Nephron (organoid): Measurements from ENCODE around the gene FNDC1.

Experiments
- H3K27ac Mint-ChIP-seq, 3 experiments: 2 replicates each; pipeline ENCODE4 v1.8.0; 2020; ENCODE audit warnings: mixed read lengths in 3 of 3, mild to moderate bottlenecking in 2 of 3, moderate library complexity in 1 of 3
- H3K27me3 Mint-ChIP-seq: 2 replicates; pipeline ENCODE4 v1.8.0; 2021; ENCODE audit warnings: low read depth, mild to moderate bottlenecking, moderate library complexity, mixed read lengths
- H3K36me3 Mint-ChIP-seq: 2 replicates; pipeline ENCODE4 v1.8.0; 2020; ENCODE audit warnings: low read depth, mixed read lengths
- H3K4me1 Mint-ChIP-seq: 2 replicates; pipeline ENCODE4 v1.8.0; 2020; ENCODE audit warnings: mixed read lengths
- H3K4me3 Mint-ChIP-seq, 3 experiments: 2 replicates each; pipeline ENCODE4 v1.8.0; 2020; ENCODE audit warnings: mild to moderate bottlenecking in 3 of 3, mixed read lengths in 3 of 3, moderate library complexity in 2 of 3
- H3K9me3 Mint-ChIP-seq: 2 replicates; pipeline ENCODE4 v1.8.0; 2020; ENCODE audit warnings: mixed read lengths
- CTCF ChIP-seq, 3 experiments: fragments of 200-600 bp; sonication (generic); IDR thresholded peaks; one replicate each; pipeline ENCODE4 v1.5.0; 2021; ENCODE audit warnings: antibody characterized with exemption in 3 of 3; ENCODE audit not compliant: unreplicated experiment in 3 of 3

FNDC1 gene

GRCh38 chr6:159311618-159312017, 142.4 kb downstream of the FNDC1 start:
- H3K4me3 Mint-ChIP-seq: no peak overlapping the region
- no peaks in the 10 kb centered on the region for H3K9me3 Mint-ChIP-seq
- H3K27ac Mint-ChIP-seq: peak overlapping the region in 1 of 3 experiments; percentile 19
- H3K27me3 Mint-ChIP-seq: peaks cover 4% of the 10 kb centered on the region
- no peaks in the 10 kb centered on the region for H3K36me3 Mint-ChIP-seq
- H3K4me1 Mint-ChIP-seq: peaks cover 19% of the 10 kb centered on the region
- TF ChIP-seq CTCF (IDR thresholded peaks at IDR 0.05; ENCODE audit: unreplicated experiment in 3 of 3): no peak

GRCh38 chr6:159312206-159312605, 143.0 kb downstream of the FNDC1 start:
- Mint-ChIP-seq H3K36me3 (no peaks in the 10 kb centered on the region), H3K4me3 (no peak overlapping the region), H3K4me1 (peaks cover 19% of the 10 kb centered on the region), H3K27me3 (peaks cover 4% of the 10 kb centered on the region), H3K9me3 (no peaks in the 10 kb centered on the region), H3K27ac (peak overlapping the region; percentile 19 to 39 (median 20))
- TF ChIP-seq CTCF (IDR thresholded peaks at IDR 0.05; ENCODE audit: unreplicated experiment in 3 of 3): no peak

- H3K36me3 Mint-ChIP-seq: no peaks in the 10 kb centered on the region
Measured at GRCh38 chr6:159313018-159313417, 143.8 kb downstream of the FNDC1 start.

GRCh38 chr6:159315562-159315961, 146.4 kb downstream of the FNDC1 start:
- H3K36me3 Mint-ChIP-seq: no peaks in the 10 kb centered on the region
- no peak overlapping the region for H3K27ac Mint-ChIP-seq
- H3K27me3 Mint-ChIP-seq: peaks cover 13% of the 10 kb centered on the region
- peaks cover 19% of the 10 kb centered on the region for H3K4me1 Mint-ChIP-seq
- TF ChIP-seq CTCF (IDR thresholded peaks at IDR 0.05; ENCODE audit: unreplicated experiment in 3 of 3): no peak
- no peak overlapping the region for H3K4me3 Mint-ChIP-seq
- H3K9me3 Mint-ChIP-seq: no peaks in the 10 kb centered on the region

More at GRCh38 chr6:159313018-159313417, 143.8 kb downstream of the FNDC1 start:
- H3K4me3 Mint-ChIP-seq: no peak overlapping the region
- peaks cover 7% of the 10 kb centered on the region for H3K27me3 Mint-ChIP-seq
- TF ChIP-seq CTCF (IDR thresholded peaks at IDR 0.05; ENCODE audit: unreplicated experiment in 3 of 3): no peak
- H3K9me3 Mint-ChIP-seq: no peaks in the 10 kb centered on the region
- peaks cover 19% of the 10 kb centered on the region for H3K4me1 Mint-ChIP-seq
- peak overlapping the region in 2 of 3 experiments; percentile 19 to 76 for H3K27ac Mint-ChIP-seq

GRCh38 chr6:159317430-159317829, 148.2 kb downstream of the FNDC1 start:
- H3K4me1 Mint-ChIP-seq: peaks cover 8% of the 10 kb centered on the region
- TF ChIP-seq CTCF (IDR thresholded peaks at IDR 0.05; ENCODE audit: unreplicated experiment in 3 of 3): no peak
- H3K27me3 Mint-ChIP-seq: peaks cover 11% of the 10 kb centered on the region
- H3K36me3 Mint-ChIP-seq: no peaks in the 10 kb centered on the region
- no peak overlapping the region for H3K4me3 Mint-ChIP-seq
- H3K9me3 Mint-ChIP-seq: no peaks in the 10 kb centered on the region
- no peak overlapping the region for H3K27ac Mint-ChIP-seq

- Mint-ChIP-seq H3K9me3 (no peaks in the 10 kb centered on the region), H3K4me1 (no peaks in the 10 kb centered on the region), H3K27ac (no peak overlapping the region), H3K4me3 (no peak overlapping the region), H3K36me3 (no peaks in the 10 kb centered on the region), H3K27me3 (peaks cover 14% of the 10 kb centered on the region)
- TF ChIP-seq CTCF (IDR thresholded peaks at IDR 0.05; ENCODE audit: unreplicated experiment in 3 of 3): no peak
Measured at GRCh38 chr6:159321267-159321666, 152.1 kb downstream of the FNDC1 start.
